SHP77 (cell line): Measurements from ENCODE around the gene SLC28A2.
"Not testable (repeated sequence)": the region's sequence is repeated elsewhere in the genome, so short reads cannot be mapped to it uniquely, and the experiment has no call there.

Experiments
- DNase-seq, 2 experiments: peaks; one replicate each; lab custom pipeline; 2025; lab: John Stamatoyannopoulos, UW

Gene SLC28A2

GRCh38 chr15:45251888-45252287, at the start of gene SLC28A2:
Gene SLC28A2 (plus strand): TSS chr15:45252234. CDS start chr15:45253216, 982 bp downstream.
- DNase-seq: no peak

DNA sequence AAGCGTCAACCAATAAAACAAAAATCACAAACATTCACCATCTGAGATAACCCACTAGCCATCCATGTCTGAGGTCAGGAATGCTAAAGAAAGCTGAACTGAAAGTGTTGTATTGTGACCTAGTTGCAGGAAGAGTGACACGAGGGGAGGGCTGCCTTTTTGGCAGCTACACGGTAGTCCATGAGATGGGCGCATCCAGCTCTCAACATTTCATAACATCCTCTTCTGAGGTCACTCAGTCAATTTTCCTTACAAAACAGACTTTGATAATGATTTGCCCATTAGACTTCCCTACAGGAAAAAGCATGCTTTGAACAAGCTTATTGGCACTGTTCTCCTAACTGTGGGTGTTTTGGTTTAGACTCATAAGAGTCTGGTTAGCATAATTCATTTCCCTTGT, 48.9 kb upstream of the SLC28A2 start:
- DNase-seq: no peak

DNA sequence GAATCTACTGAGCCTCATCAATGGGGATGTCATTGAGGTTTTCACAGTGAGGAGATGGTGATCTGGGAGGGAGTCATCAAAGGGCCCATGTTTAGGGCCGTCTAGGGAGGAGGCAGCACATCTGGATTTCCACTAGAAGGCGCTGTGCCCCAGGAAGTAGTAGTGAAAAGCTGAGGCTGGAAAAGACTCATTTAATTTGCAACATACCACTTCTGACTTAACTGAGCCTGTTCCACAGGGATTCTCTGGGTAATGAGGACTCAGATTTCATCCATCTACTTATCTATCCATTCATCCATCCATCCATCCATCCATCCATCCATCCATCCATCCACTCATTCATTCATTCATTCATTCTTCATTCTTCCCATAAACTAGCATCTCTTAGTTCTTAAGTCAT, 46.8 kb upstream of the SLC28A2 start:
- peak; percentile 34 to 52 for DNase-seq

- no peak for DNase-seq
Observed at GRCh38 chr15:45212493-45212892, 39.5 kb upstream of the SLC28A2 start.

- no peak for DNase-seq
Observed at GRCh38 chr15:45221053-45221599, 30.9 kb upstream of the SLC28A2 start.

- DNase-seq: no peak
Observed at GRCh38 chr15:45221967-45222366, 30.1 kb upstream of the SLC28A2 start.

- DNase-seq: no peak
Observed at GRCh38 chr15:45224621-45225217, 27.3 kb upstream of the SLC28A2 start.

DNA sequence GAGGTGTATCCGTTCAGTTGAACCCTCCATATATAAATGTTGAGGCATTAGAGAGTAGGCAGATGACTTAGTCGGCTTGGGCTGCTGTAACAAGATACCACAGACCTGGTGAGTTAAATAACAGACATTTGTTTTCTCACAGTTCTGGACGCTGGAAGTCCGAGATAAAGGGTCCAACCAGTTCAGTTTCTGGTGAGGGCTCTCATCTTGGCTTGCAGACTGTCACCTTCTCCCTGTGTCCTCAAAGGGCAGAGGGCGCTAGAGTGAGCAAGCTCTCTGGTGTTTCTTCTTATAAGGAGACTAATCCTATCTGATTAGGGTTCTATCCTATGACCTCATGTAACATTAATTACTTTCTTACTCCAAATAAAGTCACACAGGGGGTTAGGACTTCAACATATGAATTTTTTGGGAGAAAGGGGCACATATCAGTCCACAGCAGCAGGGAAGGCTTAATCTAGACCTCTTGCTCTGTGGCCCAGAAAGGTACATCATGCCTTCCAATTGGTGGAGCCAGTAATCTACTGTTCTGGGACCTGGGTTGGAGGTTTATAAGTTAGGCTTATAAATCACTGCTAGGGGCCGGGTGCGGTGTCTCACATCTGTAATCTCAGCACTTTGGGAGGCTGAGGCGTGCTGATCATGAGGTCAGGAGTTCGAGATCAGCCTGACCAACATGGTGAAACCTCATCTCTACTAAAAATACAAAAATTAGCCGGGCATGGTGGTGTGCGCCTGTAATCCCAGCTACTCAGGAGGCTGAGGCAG, 26.3 kb upstream of the SLC28A2 start:
- no peak for DNase-seq

DNA sequence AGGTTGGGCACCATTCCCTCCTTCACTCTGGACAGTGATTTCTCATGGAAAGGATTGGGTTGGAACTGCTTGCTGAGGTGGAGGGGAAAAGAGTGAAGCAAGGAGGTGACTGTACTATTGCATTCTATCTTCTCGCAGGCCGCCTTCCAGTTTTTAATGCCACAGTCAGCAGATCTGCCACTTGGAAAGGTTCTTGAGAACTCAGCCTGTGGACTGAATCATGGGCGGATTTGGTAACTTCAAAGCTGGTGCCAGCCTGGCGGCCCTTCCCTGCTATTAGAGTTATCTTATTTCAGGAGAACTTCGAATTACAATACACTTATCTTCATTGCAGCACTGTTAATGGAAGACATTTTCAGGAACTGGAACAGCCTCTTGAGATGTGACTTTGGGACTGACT, 23.1 kb upstream of the SLC28A2 start:
- no peak for DNase-seq

DNA sequence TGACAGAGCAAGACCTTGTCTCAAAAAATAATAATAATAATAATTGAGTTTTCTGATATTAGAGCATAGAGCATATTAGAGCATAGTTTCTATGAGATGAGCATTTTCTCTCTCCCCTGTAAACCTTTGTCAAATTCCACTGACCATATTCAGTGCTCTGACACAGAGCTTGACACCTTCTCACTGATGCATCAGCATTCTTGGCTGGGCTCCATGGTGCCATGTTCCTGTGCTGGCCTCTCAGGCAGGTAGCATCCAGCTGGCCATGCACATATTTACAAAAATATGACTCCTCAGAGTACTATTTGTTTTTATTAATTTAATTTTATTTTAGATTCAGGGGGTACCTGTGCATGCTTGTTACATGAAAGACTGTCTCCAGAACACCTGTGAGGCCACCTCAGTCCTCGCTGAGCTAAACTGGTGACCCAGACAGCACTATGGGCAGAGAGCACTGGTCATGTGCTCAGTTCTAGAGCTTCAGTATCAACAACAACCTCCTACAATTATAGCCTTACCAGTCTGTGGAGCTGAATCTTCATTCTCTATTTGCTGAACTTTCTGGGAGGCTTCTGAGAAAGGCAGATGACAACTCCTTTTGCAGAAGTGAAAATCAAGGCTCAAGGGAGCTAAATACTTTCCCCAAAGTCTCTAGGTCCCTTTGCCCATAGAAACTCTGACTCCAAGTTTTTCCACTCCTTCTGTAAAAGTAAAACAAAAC, 21.6 kb upstream of the SLC28A2 start:
- DNase-seq: no peak

GRCh38 chr15:45231132-45231531, 20.9 kb upstream of the SLC28A2 start:
- DNase-seq: no peak

DNA sequence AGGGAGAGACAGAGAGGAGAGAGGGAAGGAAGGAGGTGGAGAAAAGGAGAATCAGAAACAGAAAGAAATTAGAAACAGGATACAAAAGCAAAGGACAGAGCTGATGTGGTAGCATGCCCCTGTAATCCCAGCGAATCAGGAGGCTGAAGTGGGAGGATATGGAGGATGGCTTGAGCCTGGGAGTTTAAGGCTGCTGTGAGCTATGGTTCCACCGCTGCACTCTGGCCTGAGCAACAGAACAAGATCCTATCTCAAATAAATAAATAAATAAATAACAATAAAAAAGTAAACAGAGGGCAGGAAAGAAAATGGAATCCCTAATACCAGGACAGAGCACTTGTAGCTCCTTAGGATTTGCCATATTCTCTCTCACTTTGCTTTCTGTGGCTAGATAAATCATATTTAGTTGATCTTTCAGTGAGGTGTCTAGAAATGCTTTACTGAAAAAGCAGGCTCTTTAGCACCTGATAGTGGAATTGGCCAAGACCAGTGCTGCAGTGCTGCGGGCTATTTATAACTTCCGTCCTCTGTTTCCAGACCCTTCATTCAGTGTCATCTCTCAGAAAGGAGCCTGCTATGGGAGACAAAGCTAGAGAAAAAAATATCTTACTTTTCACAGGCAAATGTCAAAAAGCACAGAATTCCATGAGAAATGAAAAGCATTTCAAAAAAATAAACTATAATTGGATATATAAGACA, 20.0 kb upstream of the SLC28A2 start:
- DNase-seq: no peak

DNA sequence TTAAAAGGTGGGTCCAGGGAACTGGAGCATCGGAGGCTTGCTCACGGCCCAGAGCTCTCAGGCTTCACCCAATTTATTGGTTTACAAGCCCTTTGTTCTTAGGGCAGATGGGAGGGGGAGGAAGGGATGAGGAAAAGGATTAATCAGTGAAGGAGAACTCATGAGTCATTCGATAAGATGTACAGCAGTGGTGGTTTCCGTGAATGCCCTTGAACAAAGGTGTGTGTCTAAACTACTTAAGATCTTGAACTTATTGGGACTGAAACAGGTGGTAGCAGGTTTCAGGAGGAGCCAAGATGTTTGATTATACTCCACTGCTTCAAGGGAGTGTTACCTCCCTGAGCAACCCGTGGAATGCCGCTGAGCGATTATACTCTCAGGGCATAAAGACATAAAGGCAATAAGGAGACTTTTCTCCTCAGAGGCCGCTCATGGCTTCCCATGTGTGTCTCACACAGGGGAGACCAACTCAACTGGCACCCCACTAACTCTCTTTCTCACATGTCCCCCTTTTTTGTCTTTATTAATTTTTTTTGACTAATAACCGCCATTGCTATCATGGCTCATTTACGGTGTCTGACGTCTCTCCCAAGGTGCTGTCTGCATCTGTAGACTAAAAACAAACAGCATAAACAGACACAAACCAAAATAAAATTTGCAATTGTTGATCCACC, 17.3 kb upstream of the SLC28A2 start:
- DNase-seq: no peak

GRCh38 chr15:45236806-45237205, 15.2 kb upstream of the SLC28A2 start:
- not testable (repeated sequence) for DNase-seq

GRCh38 chr15:45242289-45242688, 9.7 kb upstream of the SLC28A2 start:
- no peak for DNase-seq

GRCh38 chr15:45249125-45249780, 2.8 kb upstream of the SLC28A2 start:
- DNase-seq: no peak

DNA sequence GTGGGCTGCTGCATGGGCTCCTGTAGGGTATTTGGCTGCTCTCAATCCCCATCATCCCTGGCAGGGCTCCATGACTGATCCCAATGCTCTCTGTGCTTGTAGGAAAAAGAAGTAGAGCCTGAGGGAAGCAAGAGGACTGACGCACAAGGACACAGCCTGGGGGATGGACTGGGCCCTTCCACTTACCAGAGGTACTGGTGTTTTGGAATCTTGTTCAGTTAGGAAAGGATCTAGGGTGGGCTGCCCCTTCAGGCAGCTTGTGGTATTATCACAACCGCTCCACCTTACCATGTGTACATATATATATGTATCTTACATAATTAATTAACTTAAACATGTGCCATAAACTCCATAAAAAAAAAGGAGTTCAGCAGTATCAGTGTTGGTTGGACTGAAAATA, 1.3 kb downstream of the SLC28A2 start:
- no peak for DNase-seq

- no peak for DNase-seq
Observed at GRCh38 chr15:45254405-45254804, 2.4 kb downstream of the SLC28A2 start.

DNA sequence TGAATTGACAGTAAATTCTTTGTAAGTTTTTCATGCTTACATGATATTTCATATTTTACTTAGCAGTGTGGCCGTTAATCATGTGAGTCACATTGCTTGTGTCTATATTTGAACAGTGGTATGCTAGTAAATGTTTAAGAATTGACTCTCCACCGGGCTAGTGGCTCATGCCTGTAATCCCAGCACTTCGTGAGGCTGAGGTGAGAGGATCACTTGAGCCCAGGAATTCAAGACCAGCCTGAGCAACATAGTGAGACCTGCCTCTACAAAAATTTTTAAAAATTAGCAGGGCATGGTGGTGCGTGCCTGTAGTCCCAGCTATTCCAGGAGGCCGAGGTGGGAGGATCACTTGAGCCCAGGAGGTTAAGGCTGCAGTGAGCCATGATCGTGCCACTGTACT, 2.8 kb downstream of the SLC28A2 start:
- DNase-seq: not testable (repeated sequence)

GRCh38 chr15:45259796-45260195, 7.8 kb downstream of the SLC28A2 start:
- no peak for DNase-seq

DNA sequence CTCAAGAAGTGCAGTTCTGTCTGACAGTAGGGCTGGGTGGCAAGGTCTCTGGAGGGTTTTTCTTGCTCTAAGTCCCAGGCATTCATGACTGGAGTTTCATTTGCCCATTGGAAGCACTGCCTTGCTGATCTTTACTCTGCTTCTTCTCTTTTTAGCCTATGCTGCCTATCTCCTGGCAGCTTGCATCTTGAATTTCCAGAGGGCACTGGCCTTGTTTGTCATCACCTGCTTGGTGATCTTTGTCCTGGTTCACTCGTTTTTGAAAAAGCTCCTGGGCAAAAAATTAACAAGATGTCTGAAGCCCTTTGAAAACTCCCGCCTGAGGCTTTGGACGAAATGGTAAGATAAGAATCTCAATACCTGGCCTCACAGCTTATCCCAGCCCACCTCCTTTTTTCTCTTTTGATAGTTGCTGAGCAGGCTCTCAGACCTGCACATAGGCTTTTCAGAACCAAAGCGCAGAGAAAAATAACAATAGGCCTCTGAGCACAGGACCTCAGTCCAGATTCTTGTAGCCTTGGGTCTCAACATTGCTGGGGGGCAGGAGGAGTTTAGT, 10.9 kb downstream of the SLC28A2 start:
- no peak for DNase-seq
